DND-41 (cell line): Measurements from ENCODE around the gene B4GALT5.
"Not testable (repeated sequence)": the region's sequence is repeated elsewhere in the genome, so short reads cannot be mapped to it uniquely, and the experiment has no call there.

Experiments used
- ATAC-seq: fragments of 200-7000 bp; cut with Tn5 transposase; 3 replicates; pipeline ENCODE4 v1.9.1; 2021; ENCODE audit warnings: low read depth; ENCODE audit not compliant: insufficient read depth
- DNase-seq: peaks from one replicate; pipeline ENCODE4 v3.0.0-alpha.2; 2020
- H2AFZ ChIP-seq: 2 replicates; pipeline ENCODE4 v1.6.0; 2012; ENCODE audit warnings: low read depth, low read length
- H3K27ac ChIP-seq: 2 replicates; pipeline ENCODE4 v1.5.1; 2012; ENCODE audit warnings: low read length, inconsistent platforms
- H3K27me3 ChIP-seq: fragments of 200-600 bp; sonication (generic); 2 replicates; pipeline ENCODE4 v1.6.0; 2012; ENCODE audit warnings: low read length, mild to moderate bottlenecking, inconsistent platforms; ENCODE audit not compliant: insufficient read depth, poor library complexity
- H3K36me3 ChIP-seq: 2 replicates; pipeline ENCODE4 v1.5.1; 2012; ENCODE audit warnings: low read length, inconsistent platforms; ENCODE audit not compliant: insufficient read depth
- H3K4me1 ChIP-seq: 2 replicates; pipeline ENCODE4 v1.5.1; 2012; ENCODE audit warnings: mild to moderate bottlenecking, low read length; ENCODE audit not compliant: insufficient read depth
- H3K4me2 ChIP-seq: 2 replicates; pipeline ENCODE4 v1.6.0; 2012; ENCODE audit warnings: mild to moderate bottlenecking, moderate library complexity, low read length, inconsistent platforms; ENCODE audit not compliant: insufficient read depth
- H3K4me3 ChIP-seq, 2 experiments: fragments of 200-600 bp in 1 of 2; shearing (Covaris generic) in 1 of 2; 2 replicates each; pipeline ENCODE4 v1.5.1; 2012 to 2016; ENCODE audit warnings: inconsistent platforms in 2 of 2, low read length in 2 of 2, mild to moderate bottlenecking in 2 of 2, low read depth in 1 of 2, moderate library complexity in 1 of 2
- H3K79me2 ChIP-seq: 2 replicates; pipeline ENCODE4 v1.6.0; 2012; ENCODE audit warnings: low read length, inconsistent platforms; ENCODE audit not compliant: insufficient read depth
- H3K9ac ChIP-seq: 2 replicates; pipeline ENCODE4 v1.6.0; 2012; ENCODE audit warnings: low read depth, mild to moderate bottlenecking, inconsistent platforms, low read length, moderate library complexity
- H3K9me3 ChIP-seq: 2 replicates; pipeline ENCODE4 v1.5.1; 2012; ENCODE audit warnings: low read length, moderate library complexity, mild to moderate bottlenecking, inconsistent platforms; ENCODE audit not compliant: insufficient read depth, severe bottlenecking
- H4K20me1 ChIP-seq: 2 replicates; pipeline ENCODE4 v1.6.0; 2012; ENCODE audit warnings: low read length; ENCODE audit not compliant: insufficient read depth
- EZH2 ChIP-seq: IDR thresholded peaks from 3 replicates; pipeline ENCODE4 v1.6.1; 2012; ENCODE audit warnings: borderline replicate concordance, low read depth, mild to moderate bottlenecking, moderate library complexity, low read length, inconsistent platforms; ENCODE audit not compliant: severe bottlenecking
- TF ChIP-seq, protein P1 (sequence below): IDR thresholded peaks from 2 replicates; pipeline ENCODE4 v1.5.1; 2012; ENCODE audit warnings: borderline replicate concordance, low read length, moderate library complexity, mild to moderate bottlenecking; ENCODE audit not compliant: poor library complexity, severe bottlenecking; ENCODE audit errors: extremely low read depth

Gene B4GALT5

GRCh38 chr20:49615401-49616153, 98.1 kb downstream of the B4GALT5 start:
- H3K27ac ChIP-seq: no peak overlapping the region
- no peak overlapping the region for H2AFZ ChIP-seq
- no peak overlapping the region for H3K4me3 ChIP-seq

GRCh38 chr20:49615051-49615400, 98.7 kb downstream of the B4GALT5 start:
- H3K4me1 ChIP-seq, H3K4me3 ChIP-seq, H2AFZ ChIP-seq, H4K20me1 ChIP-seq, DNase-seq, H3K4me2 ChIP-seq, H3K9me3 ChIP-seq, H3K27me3 ChIP-seq, H3K27ac ChIP-seq, ATAC-seq, H3K9ac ChIP-seq, H3K36me3 ChIP-seq, H3K79me2 ChIP-seq: not testable (repeated sequence)

More at GRCh38 chr20:49615401-49616153, 98.1 kb downstream of the B4GALT5 start:
- peaks cover 8% of the 10 kb centered on the region for H3K4me1 ChIP-seq
- no peak overlapping the region for H3K4me2 ChIP-seq
- H3K9me3 ChIP-seq: no peaks in the 10 kb centered on the region
- 0 out of 2 replicates have a peak, but pooled peaks cover 2% of the 10 kb centered on the region for H4K20me1 ChIP-seq
- no peaks in the 10 kb centered on the region for H3K79me2 ChIP-seq
- no peaks in the 10 kb centered on the region for H3K27me3 ChIP-seq
- H3K36me3 ChIP-seq: no peaks in the 10 kb centered on the region
- ATAC-seq (no peak), DNase-seq (no peak)
- TF ChIP-seq, protein P1, sequence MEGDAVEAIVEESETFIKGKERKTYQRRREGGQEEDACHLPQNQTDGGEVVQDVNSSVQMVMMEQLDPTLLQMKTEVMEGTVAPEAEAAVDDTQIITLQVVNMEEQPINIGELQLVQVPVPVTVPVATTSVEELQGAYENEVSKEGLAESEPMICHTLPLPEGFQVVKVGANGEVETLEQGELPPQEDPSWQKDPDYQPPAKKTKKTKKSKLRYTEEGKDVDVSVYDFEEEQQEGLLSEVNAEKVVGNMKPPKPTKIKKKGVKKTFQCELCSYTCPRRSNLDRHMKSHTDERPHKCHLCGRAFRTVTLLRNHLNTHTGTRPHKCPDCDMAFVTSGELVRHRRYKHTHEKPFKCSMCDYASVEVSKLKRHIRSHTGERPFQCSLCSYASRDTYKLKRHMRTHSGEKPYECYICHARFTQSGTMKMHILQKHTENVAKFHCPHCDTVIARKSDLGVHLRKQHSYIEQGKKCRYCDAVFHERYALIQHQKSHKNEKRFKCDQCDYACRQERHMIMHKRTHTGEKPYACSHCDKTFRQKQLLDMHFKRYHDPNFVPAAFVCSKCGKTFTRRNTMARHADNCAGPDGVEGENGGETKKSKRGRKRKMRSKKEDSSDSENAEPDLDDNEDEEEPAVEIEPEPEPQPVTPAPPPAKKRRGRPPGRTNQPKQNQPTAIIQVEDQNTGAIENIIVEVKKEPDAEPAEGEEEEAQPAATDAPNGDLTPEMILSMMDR: no peak
- TF ChIP-seq EZH2: no peak
- H3K9ac ChIP-seq: no peak overlapping the region

GRCh38 chr20:49614338-49615050, 99.2 kb downstream of the B4GALT5 start:
- no peak overlapping the region for H3K4me2 ChIP-seq
- H3K4me3 ChIP-seq: no peak overlapping the region
- no peaks in the 10 kb centered on the region for H3K36me3 ChIP-seq
- DNase-seq (no peak), ATAC-seq (no peak)
- H3K4me1 ChIP-seq: peaks cover 9% of the 10 kb centered on the region
- no peaks in the 10 kb centered on the region for H3K27me3 ChIP-seq
- H3K9me3 ChIP-seq: no peaks in the 10 kb centered on the region
- TF ChIP-seq, protein P1: no peak
- TF ChIP-seq EZH2: no peak
- H4K20me1 ChIP-seq: peaks cover 3% of the 10 kb centered on the region; the same call in 1 of the 2 replicates
- no peak overlapping the region for H3K9ac ChIP-seq
- H3K79me2 ChIP-seq: no peaks in the 10 kb centered on the region
- no peak overlapping the region for H3K27ac ChIP-seq
- no peak overlapping the region for H2AFZ ChIP-seq

DNA sequence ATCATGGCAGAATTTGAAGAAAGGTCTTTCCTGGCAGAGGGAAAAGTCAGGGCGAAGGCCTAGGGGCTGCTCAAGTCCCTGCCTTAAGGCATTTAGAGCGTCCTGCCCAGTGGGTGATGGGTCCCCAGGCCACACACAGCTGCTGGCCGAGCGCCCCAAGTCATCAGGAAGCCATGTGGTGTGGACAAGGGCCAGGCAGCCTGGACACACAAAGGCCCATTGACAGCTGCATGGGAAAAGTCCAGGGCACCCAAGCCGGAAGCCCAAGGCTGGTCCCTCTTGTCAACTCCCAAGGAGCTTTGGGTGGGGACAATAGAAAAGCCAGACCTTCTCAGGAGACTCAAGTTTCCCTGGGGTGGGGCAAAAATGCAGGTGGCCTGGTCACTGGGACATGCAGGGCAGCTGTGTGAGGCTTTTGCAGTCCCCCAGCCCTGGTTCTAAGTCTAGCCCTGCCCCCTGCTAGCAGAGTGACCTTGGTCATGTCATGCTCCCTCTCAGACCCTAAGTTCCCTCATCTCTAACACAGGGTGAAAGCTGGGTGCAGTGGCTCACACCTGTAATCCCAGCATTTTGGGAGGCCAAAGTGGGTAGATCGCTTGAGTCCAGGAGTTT, 101.4 kb downstream of the B4GALT5 start:
- peaks cover 14% of the 10 kb centered on the region for H3K4me1 ChIP-seq
- peaks cover 3% of the 10 kb centered on the region for H4K20me1 ChIP-seq
- H3K4me2 ChIP-seq: no peak overlapping the region
- H3K9me3 ChIP-seq: no peaks in the 10 kb centered on the region
- H3K27me3 ChIP-seq: no peaks in the 10 kb centered on the region
- no peak overlapping the region for H2AFZ ChIP-seq
- H3K27ac ChIP-seq: no peak overlapping the region
- DNase-seq (no peak), ATAC-seq (no peak)
- H3K36me3 ChIP-seq: no peaks in the 10 kb centered on the region
- H3K79me2 ChIP-seq: no peaks in the 10 kb centered on the region
- H3K9ac ChIP-seq: no peak overlapping the region
- TF ChIP-seq EZH2: no peak
- TF ChIP-seq, protein P1: no peak
- no peak overlapping the region for H3K4me3 ChIP-seq

GRCh38 chr20:49611539-49612126, 102.0 kb downstream of the B4GALT5 start:
- not testable (repeated sequence) for H3K9me3 ChIP-seq, H3K27me3 ChIP-seq, ATAC-seq, H3K9ac ChIP-seq, H2AFZ ChIP-seq, H3K79me2 ChIP-seq, H4K20me1 ChIP-seq, DNase-seq, H3K36me3 ChIP-seq, H3K27ac ChIP-seq, H3K4me3 ChIP-seq
- peak overlapping the region; percentile 44; the same call in 1 of the 2 replicates for H3K4me2 ChIP-seq
- H3K4me1 ChIP-seq: peaks cover 14% of the 10 kb centered on the region
